HEK293 (cell line): ENCODE results near the gene IER3IP1.

Experiments
- CTCF ChIA-PET: fragments of 350-600 bp; formaldehyde crosslinking; extraction: SDS; loops from one replicate; lab custom pipeline; 2021; ENCODE audit warnings: antibody characterized with exemption; lab: Yijun Ruan, JAX
- POLR2A ChIA-PET: fragments of 300-600 bp; formaldehyde crosslinking; extraction: SDS; loops from one replicate; lab custom pipeline; 2020; ENCODE audit warnings: antibody characterized with exemption, inconsistent platforms; lab: Yijun Ruan, JAX
- H3K27ac ChIP-seq: fragments of 200-500 bp; sonication (Bioruptor generic); 2 replicates; pipeline ENCODE4 v1.5.1; 2014; ENCODE audit warnings: low read depth, low read length, control low read depth, inconsistent platforms; ENCODE audit errors: extremely low read depth
- H3K36me3 ChIP-seq, 2 experiments: fragments of 200-500 bp in 1 of 2; sonication (Bioruptor generic) in 1 of 2; 1 replicate in 1 of 2; 2 replicates in 1 of 2; pipeline ENCODE4 v1.5.1; 2014 to 2017; ENCODE audit warnings: inconsistent platforms in 2 of 2, low read length in 2 of 2; ENCODE audit not compliant: control insufficient read depth in 2 of 2, insufficient read depth in 1 of 2
- H3K4me1 ChIP-seq: fragments of 200-500 bp; sonication (Bioruptor generic); 2 replicates; pipeline ENCODE4 v1.5.1; 2014; ENCODE audit warnings: mild to moderate bottlenecking, low read length, inconsistent platforms; ENCODE audit not compliant: control insufficient read depth, insufficient read depth
- H3K4me3 ChIP-seq: 2 replicates; pipeline ENCODE4 v1.5.1; 2011; ENCODE audit warnings: low read depth, mild to moderate bottlenecking, control low read depth, low read length, moderate library complexity
- H3K9me3 ChIP-seq: fragments of 200-500 bp; sonication (Bioruptor generic); 2 replicates; pipeline ENCODE4 v1.5.1; 2014; ENCODE audit warnings: low read depth, low read length, inconsistent platforms; ENCODE audit not compliant: control insufficient read depth, insufficient read depth
- FEZF1 ChIP-seq: fragments of 450-650 bp; formaldehyde crosslinking; IDR thresholded peaks from 2 replicates; pipeline ENCODE4 v1.5.1; 2016; ENCODE audit warnings: missing biosample characterization, missing genetic modification characterization
- GFI1B ChIP-seq: fragments of 450-650 bp; formaldehyde crosslinking; IDR thresholded peaks from 2 replicates; pipeline ENCODE4 v1.5.1; 2016; ENCODE audit warnings: missing biosample characterization, missing genetic modification characterization
- PBX3 ChIP-seq: sonication (generic); formaldehyde crosslinking; IDR thresholded peaks from 2 replicates; pipeline ENCODE4 v1.8.1; 2022; ENCODE audit warnings: mild to moderate bottlenecking, moderate library complexity, missing genetic modification reagents
- PRDM6 ChIP-seq: fragments of 450-650 bp; formaldehyde crosslinking; IDR thresholded peaks from 2 replicates; pipeline ENCODE4 v1.5.1; 2017; ENCODE audit warnings: missing biosample characterization, missing genetic modification characterization
- SCRT1 ChIP-seq: fragments of 450-650 bp; formaldehyde crosslinking; IDR thresholded peaks from 2 replicates; pipeline ENCODE4 v1.5.1; 2016; ENCODE audit warnings: missing biosample characterization, missing genetic modification characterization, borderline replicate concordance
- ZBTB6 ChIP-seq: fragments of 450-650 bp; formaldehyde crosslinking; IDR thresholded peaks from 2 replicates; pipeline ENCODE4 v1.5.1; 2017; ENCODE audit warnings: missing biosample characterization, missing genetic modification characterization
- ZBTB8A ChIP-seq: fragments of 450-650 bp; formaldehyde crosslinking; IDR thresholded peaks from 2 replicates; pipeline ENCODE4 v1.5.1; 2016; ENCODE audit warnings: missing biosample characterization, missing genetic modification characterization
- ZEB2 ChIP-seq: fragments of 450-650 bp; formaldehyde crosslinking; IDR thresholded peaks from 2 replicates; pipeline ENCODE4 v1.5.1; 2016; ENCODE audit warnings: missing biosample characterization, missing genetic modification characterization
- ZFP41 ChIP-seq: fragments of 450-650 bp; formaldehyde crosslinking; IDR thresholded peaks from 2 replicates; pipeline ENCODE4 v1.5.1; 2016; ENCODE audit warnings: missing biosample characterization, missing genetic modification characterization, borderline replicate concordance
- ZNF10 ChIP-seq: fragments of 450-650 bp; formaldehyde crosslinking; IDR thresholded peaks from 2 replicates; pipeline ENCODE4 v1.5.1; 2017; ENCODE audit warnings: missing biosample characterization, missing genetic modification characterization
- ZNF132 ChIP-seq: fragments of 450-650 bp; formaldehyde crosslinking; IDR thresholded peaks from 2 replicates; pipeline ENCODE4 v1.5.1; 2017; ENCODE audit warnings: missing biosample characterization, missing genetic modification characterization, borderline replicate concordance
- ZNF174 ChIP-seq: fragments of 450-650 bp; formaldehyde crosslinking; IDR thresholded peaks from 2 replicates; pipeline ENCODE4 v1.5.0; 2017; ENCODE audit warnings: missing biosample characterization, mild to moderate bottlenecking, missing genetic modification characterization
- ZNF23 ChIP-seq: fragments of 450-650 bp; formaldehyde crosslinking; IDR thresholded peaks from 2 replicates; pipeline ENCODE4 v1.5.1; 2016; ENCODE audit warnings: missing biosample characterization, missing genetic modification characterization, borderline replicate concordance
- ZNF610 ChIP-seq: fragments of 450-650 bp; formaldehyde crosslinking; IDR thresholded peaks from 2 replicates; pipeline ENCODE4 v1.5.1; 2016; ENCODE audit warnings: missing biosample characterization, missing genetic modification characterization, borderline replicate concordance
- ZNF670 ChIP-seq: fragments of 450-650 bp; formaldehyde crosslinking; IDR thresholded peaks from 2 replicates; pipeline ENCODE4 v1.5.1; 2016; ENCODE audit warnings: missing biosample characterization, missing genetic modification characterization, low read depth
- ZNF677 ChIP-seq: fragments of 450-650 bp; IDR thresholded peaks from 2 replicates; pipeline ENCODE4 v1.5.0; 2018; ENCODE audit warnings: missing biosample characterization, mild to moderate bottlenecking, missing genetic modification characterization, moderate library complexity
- ZNF776 ChIP-seq: fragments of 450-650 bp; formaldehyde crosslinking; IDR thresholded peaks from 2 replicates; pipeline ENCODE4 v1.5.0; 2017; ENCODE audit warnings: missing biosample characterization, missing genetic modification characterization, borderline replicate concordance
- ZSCAN18 ChIP-seq: fragments of 450-650 bp; formaldehyde crosslinking; IDR thresholded peaks from 2 replicates; pipeline ENCODE4 v1.5.1; 2016; ENCODE audit warnings: missing biosample characterization, missing genetic modification characterization
- ZSCAN4 ChIP-seq: fragments of 450-650 bp; formaldehyde crosslinking; IDR thresholded peaks from 2 replicates; pipeline ENCODE4 v1.5.1; 2017; ENCODE audit warnings: missing biosample characterization, missing genetic modification characterization

Gene IER3IP1

GRCh38 chr18:47168509-47168908 is 7.7 kb downstream of the IER3IP1 start:
- peaks cover 7% of the 10 kb centered on the region for H3K4me1 ChIP-seq
- peaks cover 0 to 4% of the 10 kb centered on the region in 2 experiments; a peak in 1 of 3 replicates for H3K36me3 ChIP-seq
- ChIA-PET POLR2A (interaction anchor here (3.0 kb wide), 1 partner anchor 18 kb away, joined by 13 read pairs; the partner anchor contains the start of gene HDHD2), CTCF (interaction anchor here (0.6 to 1.5 kb wide), 5 partner anchors 12 to 1224 kb away, joined by 3 to 6 read pairs (median 3); no protein-coding TSS in a partner anchor)
- no peaks in the 10 kb centered on the region for H3K9me3 ChIP-seq
- H3K27ac ChIP-seq = no peak overlapping the region
- TF ChIP-seq ZNF174 (tag by site-specific recombination) (no peak), ZNF10 (tag by site-specific recombination) (no peak), ZSCAN4 (tag by site-specific recombination) (no peak), ZNF677 (tag by site-specific recombination) (no peak), ZSCAN18 (no peak), ZEB2 (tag by site-specific recombination) (no peak), ZNF23 (tag by site-specific recombination) (no peak), PBX3 (CRISPR knock-in tag) (no peak), ZBTB8A (no peak), FEZF1 (tag by site-specific recombination) (no peak), ZNF610 (no peak), ZNF132 (no peak), ZFP41 (tag by site-specific recombination) (no peak), GFI1B (tag by site-specific recombination) (no peak), ZNF776 (tag by site-specific recombination) (no peak), ZNF670 (no peak), SCRT1 (tag by site-specific recombination) (no peak)
- H3K4me3 ChIP-seq = no peak overlapping the region

GRCh38 chr18:47166294-47166693 is 9.9 kb downstream of the IER3IP1 start:
- Histone ChIP-seq H3K9me3 (no peaks in the 10 kb centered on the region), H3K27ac (no peak overlapping the region), H3K36me3 (no peaks in the 10 kb centered on the region; a peak in 1 of 3 replicates), H3K4me3 (no peak overlapping the region), H3K4me1 (peaks cover 7% of the 10 kb centered on the region)
- ChIA-PET POLR2A (interaction anchor here (2.1 to 3.0 kb wide), 2 partner anchors 16 kb away, joined by 10 to 13 read pairs; partner anchors contain the start of gene HDHD2), CTCF (no interaction called here)
- TF ChIP-seq FEZF1 (tag by site-specific recombination) = peak; percentile 71; the same call in 1 of the 2 replicates
- TF ChIP-seq PRDM6 (tag by site-specific recombination) = 0 out of 2 replicates have a peak, but pooled peaks have one; percentile 12
- TF ChIP-seq ZBTB6 (tag by site-specific recombination) = no peak
